Activated gamma-delta T cell (primary cell): ENCODE measurements around the gene GPANK1.
"Not testable (repeated sequence)": the region's sequence is repeated elsewhere in the genome, so short reads cannot be mapped to it uniquely, and the experiment has no call there.

ENCODE experiments used
- DNase-seq: peaks from one replicate; lab custom pipeline; 2025; lab: John Stamatoyannopoulos, UW
- total RNA-seq, 2 donors: gene quantifications; one replicate each; lab custom pipeline; 2026; lab: John Stamatoyannopoulos, UW

The GPANK1 gene
- 27.6 to 32.3 reads per million in 2 donors for total RNA-seq

GRCh38 chr6:31664790-31665500 is at the start of gene GPANK1:
GPANK1 (minus strand) TSS chr6:31664997; CDS start chr6:31664478, 519 bp downstream.
- peak; percentile 34 for DNase-seq

GRCh38 chr6:31713991-31714684 is 49.3 kb upstream of the GPANK1 start:
- no peak for DNase-seq

GRCh38 chr6:31713465-31713864 is 48.7 kb upstream of the GPANK1 start:
- DNase-seq = no peak

GRCh38 chr6:31712296-31712695 is 47.5 kb upstream of the GPANK1 start:
- no peak for DNase-seq

GRCh38 chr6:31711233-31711632 is 46.4 kb upstream of the GPANK1 start:
- no peak for DNase-seq

- no peak for DNase-seq
Observed at GRCh38 chr6:31710523-31711219, 45.9 kb upstream of the GPANK1 start.

GRCh38 chr6:31709157-31709556 is 44.4 kb upstream of the GPANK1 start:
- DNase-seq = not testable (repeated sequence)

GRCh38 chr6:31708224-31708623 is 43.4 kb upstream of the GPANK1 start:
- DNase-seq = no peak

GRCh38 chr6:31707701-31708100 is 42.9 kb upstream of the GPANK1 start:
- no peak for DNase-seq

GRCh38 chr6:31706599-31706998 is 41.8 kb upstream of the GPANK1 start, which contains the start of gene LY6G6F:
LY6G6F (plus strand) TSS chr6:31706866; CDS start chr6:31706907, 41 bp downstream.
- DNase-seq = no peak

- no peak for DNase-seq
Observed at GRCh38 chr6:31705931-31706330, 41.1 kb upstream of the GPANK1 start.

- peak; percentile 89 for DNase-seq
Observed at GRCh38 chr6:31702819-31703716, 38.3 kb upstream of the GPANK1 start, which contains the start of gene ABHD16A. ABHD16A (minus strand) TSS chr6:31703324; CDS start chr6:31703281, 43 bp downstream.

- no peak for DNase-seq
Observed at GRCh38 chr6:31702405-31702818, 37.6 kb upstream of the GPANK1 start.

GRCh38 chr6:31701666-31702404 is 37.0 kb upstream of the GPANK1 start:
- DNase-seq = no peak

- DNase-seq = no peak
Observed at GRCh38 chr6:31700740-31701401, 36.1 kb upstream of the GPANK1 start.

- DNase-seq = no peak
Observed at GRCh38 chr6:31697555-31697954, 32.8 kb upstream of the GPANK1 start.

GRCh38 chr6:31693535-31693934 is 28.7 kb upstream of the GPANK1 start:
- no peak for DNase-seq

- DNase-seq = no peak
Observed at GRCh38 chr6:31692886-31693285, 28.1 kb upstream of the GPANK1 start.

GRCh38 chr6:31692353-31692752 is 27.6 kb upstream of the GPANK1 start:
- DNase-seq = no peak

GRCh38 chr6:31691564-31692108 is 26.8 kb upstream of the GPANK1 start:
- no peak for DNase-seq
